ENCODE data around the gene PTDSS2.

DNA sequence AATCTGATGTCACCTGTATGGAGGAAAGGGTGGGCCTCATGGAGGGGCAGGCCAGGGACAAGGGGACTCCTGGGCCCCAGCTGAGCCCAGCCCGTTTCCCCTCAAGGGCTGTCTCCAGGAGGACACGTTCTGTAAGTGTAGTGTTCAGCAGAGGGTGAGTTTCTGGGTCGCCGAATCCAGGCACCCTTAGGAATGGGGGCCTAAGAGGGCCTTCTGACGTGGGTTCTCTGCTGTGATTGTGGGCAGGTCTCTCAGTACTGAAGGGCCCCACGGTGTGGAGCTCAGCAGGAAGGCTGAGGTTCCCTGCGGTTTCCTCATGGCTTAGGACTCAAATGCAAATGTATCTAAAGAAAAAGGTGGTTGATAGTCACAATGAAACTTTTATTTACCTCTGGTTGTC lies 6.5 kb downstream of the PTDSS2 start:
- TF ChIP-seq, protein P1, sequence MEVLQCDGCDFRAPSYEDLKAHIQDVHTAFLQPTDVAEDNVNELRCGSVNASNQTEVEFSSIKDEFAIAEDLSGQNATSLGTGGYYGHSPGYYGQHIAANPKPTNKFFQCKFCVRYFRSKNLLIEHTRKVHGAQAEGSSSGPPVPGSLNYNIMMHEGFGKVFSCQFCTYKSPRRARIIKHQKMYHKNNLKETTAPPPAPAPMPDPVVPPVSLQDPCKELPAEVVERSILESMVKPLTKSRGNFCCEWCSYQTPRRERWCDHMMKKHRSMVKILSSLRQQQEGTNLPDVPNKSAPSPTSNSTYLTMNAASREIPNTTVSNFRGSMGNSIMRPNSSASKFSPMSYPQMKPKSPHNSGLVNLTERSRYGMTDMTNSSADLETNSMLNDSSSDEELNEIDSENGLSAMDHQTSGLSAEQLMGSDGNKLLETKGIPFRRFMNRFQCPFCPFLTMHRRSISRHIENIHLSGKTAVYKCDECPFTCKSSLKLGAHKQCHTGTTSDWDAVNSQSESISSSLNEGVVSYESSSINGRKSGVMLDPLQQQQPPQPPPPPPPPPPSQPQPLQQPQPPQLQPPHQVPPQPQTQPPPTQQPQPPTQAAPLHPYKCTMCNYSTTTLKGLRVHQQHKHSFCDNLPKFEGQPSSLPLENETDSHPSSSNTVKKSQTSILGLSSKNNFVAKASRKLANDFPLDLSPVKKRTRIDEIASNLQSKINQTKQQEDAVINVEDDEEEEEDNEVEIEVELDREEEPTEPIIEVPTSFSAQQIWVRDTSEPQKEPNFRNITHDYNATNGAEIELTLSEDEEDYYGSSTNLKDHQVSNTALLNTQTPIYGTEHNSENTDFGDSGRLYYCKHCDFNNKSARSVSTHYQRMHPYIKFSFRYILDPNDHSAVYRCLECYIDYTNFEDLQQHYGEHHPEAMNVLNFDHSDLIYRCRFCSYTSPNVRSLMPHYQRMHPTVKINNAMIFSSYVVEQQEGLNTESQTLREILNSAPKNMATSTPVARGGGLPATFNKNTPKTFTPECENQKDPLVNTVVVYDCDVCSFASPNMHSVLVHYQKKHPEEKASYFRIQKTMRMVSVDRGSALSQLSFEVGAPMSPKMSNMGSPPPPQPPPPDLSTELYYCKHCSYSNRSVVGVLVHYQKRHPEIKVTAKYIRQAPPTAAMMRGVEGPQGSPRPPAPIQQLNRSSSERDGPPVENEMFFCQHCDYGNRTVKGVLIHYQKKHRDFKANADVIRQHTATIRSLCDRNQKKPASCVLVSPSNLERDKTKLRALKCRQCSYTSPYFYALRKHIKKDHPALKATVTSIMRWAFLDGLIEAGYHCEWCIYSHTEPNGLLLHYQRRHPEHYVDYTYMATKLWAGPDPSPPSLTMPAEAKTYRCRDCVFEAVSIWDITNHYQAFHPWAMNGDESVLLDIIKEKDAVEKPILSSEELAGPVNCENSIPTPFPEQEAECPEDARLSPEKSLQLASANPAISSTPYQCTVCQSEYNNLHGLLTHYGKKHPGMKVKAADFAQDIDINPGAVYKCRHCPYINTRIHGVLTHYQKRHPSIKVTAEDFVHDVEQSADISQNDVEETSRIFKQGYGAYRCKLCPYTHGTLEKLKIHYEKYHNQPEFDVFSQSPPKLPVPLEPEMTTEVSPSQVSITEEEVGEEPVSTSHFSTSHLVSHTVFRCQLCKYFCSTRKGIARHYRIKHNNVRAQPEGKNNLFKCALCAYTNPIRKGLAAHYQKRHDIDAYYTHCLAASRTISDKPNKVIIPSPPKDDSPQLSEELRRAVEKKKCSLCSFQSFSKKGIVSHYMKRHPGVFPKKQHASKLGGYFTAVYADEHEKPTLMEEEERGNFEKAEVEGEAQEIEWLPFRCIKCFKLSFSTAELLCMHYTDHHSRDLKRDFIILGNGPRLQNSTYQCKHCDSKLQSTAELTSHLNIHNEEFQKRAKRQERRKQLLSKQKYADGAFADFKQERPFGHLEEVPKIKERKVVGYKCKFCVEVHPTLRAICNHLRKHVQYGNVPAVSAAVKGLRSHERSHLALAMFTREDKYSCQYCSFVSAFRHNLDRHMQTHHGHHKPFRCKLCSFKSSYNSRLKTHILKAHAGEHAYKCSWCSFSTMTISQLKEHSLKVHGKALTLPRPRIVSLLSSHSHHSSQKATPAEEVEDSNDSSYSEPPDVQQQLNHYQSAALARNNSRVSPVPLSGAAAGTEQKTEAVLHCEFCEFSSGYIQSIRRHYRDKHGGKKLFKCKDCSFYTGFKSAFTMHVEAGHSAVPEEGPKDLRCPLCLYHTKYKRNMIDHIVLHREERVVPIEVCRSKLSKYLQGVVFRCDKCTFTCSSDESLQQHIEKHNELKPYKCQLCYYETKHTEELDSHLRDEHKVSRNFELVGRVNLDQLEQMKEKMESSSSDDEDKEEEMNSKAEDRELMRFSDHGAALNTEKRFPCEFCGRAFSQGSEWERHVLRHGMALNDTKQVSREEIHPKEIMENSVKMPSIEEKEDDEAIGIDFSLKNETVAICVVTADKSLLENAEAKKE (CRISPR knock-in tag; IDR thresholded peaks at IDR 0.05) = no peak
- TF ChIP-seq, protein P2, sequence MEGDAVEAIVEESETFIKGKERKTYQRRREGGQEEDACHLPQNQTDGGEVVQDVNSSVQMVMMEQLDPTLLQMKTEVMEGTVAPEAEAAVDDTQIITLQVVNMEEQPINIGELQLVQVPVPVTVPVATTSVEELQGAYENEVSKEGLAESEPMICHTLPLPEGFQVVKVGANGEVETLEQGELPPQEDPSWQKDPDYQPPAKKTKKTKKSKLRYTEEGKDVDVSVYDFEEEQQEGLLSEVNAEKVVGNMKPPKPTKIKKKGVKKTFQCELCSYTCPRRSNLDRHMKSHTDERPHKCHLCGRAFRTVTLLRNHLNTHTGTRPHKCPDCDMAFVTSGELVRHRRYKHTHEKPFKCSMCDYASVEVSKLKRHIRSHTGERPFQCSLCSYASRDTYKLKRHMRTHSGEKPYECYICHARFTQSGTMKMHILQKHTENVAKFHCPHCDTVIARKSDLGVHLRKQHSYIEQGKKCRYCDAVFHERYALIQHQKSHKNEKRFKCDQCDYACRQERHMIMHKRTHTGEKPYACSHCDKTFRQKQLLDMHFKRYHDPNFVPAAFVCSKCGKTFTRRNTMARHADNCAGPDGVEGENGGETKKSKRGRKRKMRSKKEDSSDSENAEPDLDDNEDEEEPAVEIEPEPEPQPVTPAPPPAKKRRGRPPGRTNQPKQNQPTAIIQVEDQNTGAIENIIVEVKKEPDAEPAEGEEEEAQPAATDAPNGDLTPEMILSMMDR (conservative IDR thresholded peaks at IDR 0.05; ENCODE audit: low read depth in 2 of 2) = no peak
- TF ChIP-seq EZH2phosphoT487 (IDR thresholded peaks at IDR 0.05; ENCODE audit: unreplicated experiment) (no peak), JUNB (IDR thresholded peaks at IDR 0.05; ENCODE audit: unreplicated experiment) (no peak)

Data from GM23338 (cell line).